Activated B cell treated with CpG ODN at 0.5 μM for 24 hours (primary cell): ENCODE results near the gene CHIT1. TPM values are rescaled to one million over a fixed set of nuclear protein-coding genes. Genes with fewer than 3 reads are reported as not detected.

ENCODE experiments used
- ATAC-seq: fragments of 200-7000 bp; cut with Tn5 transposase; one replicate; pipeline ENCODE4 v1.10.0; 2021; ENCODE audit warnings: low read depth, mild to moderate bottlenecking, moderate library complexity
- CTCF ChIA-PET: fragments of 350-600 bp; sonication (Branson Sonifier 250); formaldehyde crosslinking; loops from one replicate; lab custom pipeline; 2021; ENCODE audit warnings: antibody characterized with exemption; lab: Charles Lee
- POLR2A ChIA-PET: fragments of 350-600 bp; sonication (Branson Sonifier 250); formaldehyde crosslinking; loops from one replicate; lab custom pipeline; 2021; ENCODE audit warnings: antibody characterized with exemption; lab: Charles Lee
- DNase-seq: peaks from one replicate; pipeline ENCODE4 v3.0.0; 2022
- H3K27ac Mint-ChIP-seq: one replicate; pipeline ENCODE4 v1.8.0; 2020; ENCODE audit warnings: mixed read lengths
- H3K27me3 Mint-ChIP-seq: one replicate; pipeline ENCODE4 v1.8.0; 2021; ENCODE audit warnings: mixed read lengths
- H3K36me3 Mint-ChIP-seq: one replicate; pipeline ENCODE4 v1.8.0; 2021; ENCODE audit warnings: low read depth, mixed read lengths
- H3K4me1 Mint-ChIP-seq: one replicate; pipeline ENCODE4 v1.8.0; 2021; ENCODE audit warnings: mixed read lengths
- H3K4me3 Mint-ChIP-seq: one replicate; pipeline ENCODE4 v1.8.0; 2020; ENCODE audit warnings: mild to moderate bottlenecking, mixed read lengths
- H3K9me3 Mint-ChIP-seq: one replicate; pipeline ENCODE4 v1.8.0; 2020; ENCODE audit warnings: mixed read lengths
- intact Hi-C: fragments of 100-400 bp; cut with micrococcal nuclease; formaldehyde crosslinking; loops from one replicate; pipeline ENCODE4 v1.15.1; 2024
- total RNA-seq: library from RNA; stranded (reverse); gene quantifications from 2 replicates; pipeline ENCODE4 v1.2.3, GENCODE V29; 2022
- TF ChIP-seq, protein P1 (sequence below): fragments of 200-600 bp; IDR thresholded peaks from one replicate; pipeline ENCODE4 v1.8.0; 2022; ENCODE audit warnings: antibody characterized with exemption, mild to moderate bottlenecking

CHIT1 gene
- total RNA-seq, 1 donor from 2014 or later = 6.6 TPM

GRCh38 chr1:203219171-203219570 lies 10.3 kb downstream of the CHIT1 start:
- CTCF ChIA-PET = interaction anchor here (5.3 kb wide), 1 partner anchor 179 kb away, joined by 81 read pairs; no protein-coding TSS in a partner anchor
- no peaks in the 10 kb centered on the region for H3K9me3 Mint-ChIP-seq
- no peak for ATAC-seq
- H3K4me3 Mint-ChIP-seq = no peak overlapping the region
- H3K4me1 Mint-ChIP-seq = peaks cover 4% of the 10 kb centered on the region
- TF ChIP-seq, protein P1, sequence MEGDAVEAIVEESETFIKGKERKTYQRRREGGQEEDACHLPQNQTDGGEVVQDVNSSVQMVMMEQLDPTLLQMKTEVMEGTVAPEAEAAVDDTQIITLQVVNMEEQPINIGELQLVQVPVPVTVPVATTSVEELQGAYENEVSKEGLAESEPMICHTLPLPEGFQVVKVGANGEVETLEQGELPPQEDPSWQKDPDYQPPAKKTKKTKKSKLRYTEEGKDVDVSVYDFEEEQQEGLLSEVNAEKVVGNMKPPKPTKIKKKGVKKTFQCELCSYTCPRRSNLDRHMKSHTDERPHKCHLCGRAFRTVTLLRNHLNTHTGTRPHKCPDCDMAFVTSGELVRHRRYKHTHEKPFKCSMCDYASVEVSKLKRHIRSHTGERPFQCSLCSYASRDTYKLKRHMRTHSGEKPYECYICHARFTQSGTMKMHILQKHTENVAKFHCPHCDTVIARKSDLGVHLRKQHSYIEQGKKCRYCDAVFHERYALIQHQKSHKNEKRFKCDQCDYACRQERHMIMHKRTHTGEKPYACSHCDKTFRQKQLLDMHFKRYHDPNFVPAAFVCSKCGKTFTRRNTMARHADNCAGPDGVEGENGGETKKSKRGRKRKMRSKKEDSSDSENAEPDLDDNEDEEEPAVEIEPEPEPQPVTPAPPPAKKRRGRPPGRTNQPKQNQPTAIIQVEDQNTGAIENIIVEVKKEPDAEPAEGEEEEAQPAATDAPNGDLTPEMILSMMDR = no peak
- intact Hi-C loops = no loop called here
- no peak overlapping the region for H3K27ac Mint-ChIP-seq
- H3K27me3 Mint-ChIP-seq = peaks cover 18% of the 10 kb centered on the region
- no peaks in the 10 kb centered on the region for H3K36me3 Mint-ChIP-seq
- DNase-seq = no peak
- POLR2A ChIA-PET = no interaction called here

GRCh38 chr1:203217668-203218067 lies 11.8 kb downstream of the CHIT1 start:
- Mint-ChIP-seq H3K27ac (no peak overlapping the region), H3K36me3 (no peaks in the 10 kb centered on the region), H3K9me3 (no peaks in the 10 kb centered on the region), H3K4me3 (no peak overlapping the region), H3K4me1 (peaks cover 4% of the 10 kb centered on the region), H3K27me3 (peaks cover 15% of the 10 kb centered on the region)
- ATAC-seq (no peak), DNase-seq (no peak)
- ChIA-PET POLR2A (no interaction called here), CTCF (interaction anchor here (1.4 to 5.3 kb wide), 3 partner anchors 100 to 187 kb away, joined by 3 to 81 read pairs (median 25); no protein-coding TSS in a partner anchor)
- intact Hi-C loops = no loop called here
- TF ChIP-seq, protein P1 = no peak

DNA sequence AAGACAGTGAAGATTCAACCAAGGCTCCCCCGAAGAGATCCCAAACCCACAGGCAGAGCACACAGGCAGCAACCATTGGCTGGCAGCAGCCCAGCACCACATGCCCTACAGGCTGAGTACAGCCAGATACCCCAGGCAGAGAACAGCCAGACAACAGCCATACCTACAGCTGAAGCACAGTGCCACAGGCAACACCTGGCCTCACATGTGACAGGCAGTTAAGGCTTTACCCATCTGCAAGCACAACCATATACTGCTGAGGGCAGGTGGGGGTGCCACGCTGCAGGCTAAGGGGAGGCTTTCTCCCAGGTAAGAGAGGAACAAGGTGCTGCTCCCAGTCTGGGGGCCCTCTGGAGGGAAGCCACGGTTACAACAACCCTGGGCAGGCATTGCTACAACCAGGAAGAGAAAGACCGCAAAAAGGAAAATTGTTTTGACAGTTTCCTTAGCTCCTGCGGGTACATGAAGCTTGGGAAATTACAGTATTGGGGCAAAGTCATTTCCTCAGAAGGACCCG lies 12.3 kb downstream of the CHIT1 start:
- CTCF ChIA-PET = interaction anchor here (1.4 to 5.3 kb wide), 6 partner anchors 10 to 187 kb away, joined by 3 to 81 read pairs (median 7); no protein-coding TSS in a partner anchor
- intact Hi-C loops = no loop called here

DNA sequence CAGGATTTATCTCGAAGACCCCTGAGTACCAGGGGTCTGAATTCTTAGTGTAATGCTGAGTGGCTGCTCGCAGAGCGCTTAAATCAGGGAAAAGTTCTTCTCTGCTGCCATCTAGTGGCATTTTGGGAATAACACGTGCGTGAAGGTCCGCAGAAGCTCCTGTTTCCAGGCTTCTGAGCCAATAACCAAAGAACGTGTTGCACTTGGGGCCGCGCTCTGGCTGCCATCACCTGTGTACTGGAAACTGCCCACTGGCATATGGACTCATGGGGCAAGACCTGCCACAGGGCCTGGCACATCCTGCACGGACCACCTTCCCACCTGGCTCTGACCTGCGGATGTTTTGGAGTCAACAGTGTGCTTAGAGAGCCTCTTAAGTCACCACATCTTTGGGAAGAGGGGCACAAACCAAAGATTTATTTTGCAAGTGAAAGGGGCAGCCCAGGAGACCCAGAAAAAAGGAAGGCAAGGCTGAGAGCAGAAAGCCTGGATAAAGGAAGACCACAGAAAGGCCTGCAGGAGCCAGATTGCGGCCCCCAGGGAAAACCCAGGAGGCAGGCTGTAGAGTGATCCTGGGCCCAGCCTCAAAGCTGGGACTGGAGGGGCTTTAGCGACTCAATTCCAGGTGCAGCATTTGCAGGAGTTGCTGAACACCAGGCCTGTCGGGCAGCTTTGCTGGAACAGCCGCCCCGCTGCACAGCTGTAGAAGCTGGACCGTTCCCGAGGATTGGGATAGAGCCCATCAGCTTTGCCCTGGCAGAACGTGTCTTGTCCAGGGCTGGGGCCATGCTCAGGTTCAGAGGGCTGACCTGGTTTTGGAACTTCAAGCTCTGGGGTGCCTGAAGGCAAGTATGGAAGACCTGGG lies 13.0 kb downstream of the CHIT1 start:
- peaks cover 15% of the 10 kb centered on the region for H3K27me3 Mint-ChIP-seq
- no peaks in the 10 kb centered on the region for H3K36me3 Mint-ChIP-seq
- ATAC-seq = no peak
- ChIA-PET CTCF (interaction anchor here (0.6 to 5.3 kb wide), 13 partner anchors 8 to 186 kb away, joined by 3 to 81 read pairs (median 3); no protein-coding TSS in a partner anchor), POLR2A (no interaction called here)
- no peak overlapping the region for H3K4me3 Mint-ChIP-seq
- peaks cover 4% of the 10 kb centered on the region for H3K4me1 Mint-ChIP-seq
- no peak overlapping the region for H3K27ac Mint-ChIP-seq
- no peak for DNase-seq
- H3K9me3 Mint-ChIP-seq = no peaks in the 10 kb centered on the region
- intact Hi-C loops = loop anchor here (1.0 kb wide), 2 partner anchors 50 to 98 kb away; no protein-coding TSS in a partner anchor
- TF ChIP-seq, protein P1 = peak; percentile 42

More for the DNA sequence above, 12.3 kb downstream of the CHIT1 start:
- Mint-ChIP-seq H3K9me3 (no peaks in the 10 kb centered on the region), H3K4me1 (peaks cover 4% of the 10 kb centered on the region), H3K36me3 (no peaks in the 10 kb centered on the region), H3K4me3 (no peak overlapping the region), H3K27ac (no peak overlapping the region), H3K27me3 (peaks cover 15% of the 10 kb centered on the region)
- TF ChIP-seq, protein P1 = no peak
- DNase-seq (no peak), ATAC-seq (no peak)
- POLR2A ChIA-PET = no interaction called here

- ChIA-PET CTCF (interaction anchor here (0.9 to 5.3 kb wide), 10 partner anchors 9 to 181 kb away, joined by 3 to 81 read pairs (median 6); no protein-coding TSS in a partner anchor), POLR2A (interaction anchor here (0.6 kb wide), 1 partner anchor 165 kb away, joined by 4 read pairs; no protein-coding TSS in a partner anchor)
- no peaks in the 10 kb centered on the region for H3K9me3 Mint-ChIP-seq
- H3K27ac Mint-ChIP-seq = no peak overlapping the region
- H3K27me3 Mint-ChIP-seq = peaks cover 15% of the 10 kb centered on the region
- peaks cover 4% of the 10 kb centered on the region for H3K4me1 Mint-ChIP-seq
- no peak overlapping the region for H3K4me3 Mint-ChIP-seq
- no peaks in the 10 kb centered on the region for H3K36me3 Mint-ChIP-seq
- TF ChIP-seq, protein P1 = no peak
- DNase-seq = no peak
- intact Hi-C loops = no loop called here
- no peak for ATAC-seq
Observed at GRCh38 chr1:203215573-203215972, 13.9 kb downstream of the CHIT1 start.
